Panc1 (cell line): ENCODE results near the gene MGST2. TPM values are rescaled to one million over a fixed set of nuclear protein-coding genes. Genes with fewer than 3 reads are reported as not detected.

Source experiments
- ATAC-seq: fragments of 200-7000 bp; cut with Tn5 transposase; 2 replicates; pipeline ENCODE4 v1.9.1; 2020; ENCODE audit warnings: mild to moderate bottlenecking, moderate library complexity
- BruUV-seq: library from RNA; stranded (reverse); fragments of 400-500 nt; replicated peaks from 2 replicates; lab custom pipeline; 2021; lab: Mats Ljungman, UMichigan
- CTCF ChIA-PET: fragments of 300-600 bp; sonication (Branson Sonifier 250); formaldehyde crosslinking; loops from one replicate; lab custom pipeline; 2022; ENCODE audit warnings: antibody characterized with exemption; lab: Charles Lee
- POLR2A ChIA-PET: fragments of 300-600 bp; sonication (Branson Sonifier 250); formaldehyde crosslinking; loops from one replicate; lab custom pipeline; 2022; ENCODE audit warnings: antibody characterized with exemption; lab: Charles Lee
- DNase-seq: peaks from one replicate; pipeline ENCODE4 v3.0.0-alpha.2; 2010; ENCODE audit warnings: low read depth, low spot score
- H3K27ac ChIP-seq: 2 replicates; pipeline ENCODE4 v1.5.1; 2011; ENCODE audit warnings: mild to moderate bottlenecking, low read length, inconsistent platforms
- H3K27me3 ChIP-seq: fragments of 200-500 bp; sonication (Bioruptor generic); 2 replicates; pipeline ENCODE4 v1.6.0; 2014; ENCODE audit warnings: low read length, inconsistent platforms; ENCODE audit not compliant: control insufficient read depth, insufficient read depth
- H3K36me3 ChIP-seq: fragments of 200-500 bp; sonication (Bioruptor generic); 2 replicates; pipeline ENCODE4 v1.5.1; 2014; ENCODE audit warnings: inconsistent platforms, mild to moderate bottlenecking, low read length, moderate library complexity; ENCODE audit not compliant: control insufficient read depth, insufficient read depth
- H3K4me1 ChIP-seq: 2 replicates; pipeline ENCODE4 v1.5.1; 2011; ENCODE audit warnings: inconsistent platforms, mild to moderate bottlenecking, low read length, moderate library complexity; ENCODE audit not compliant: control insufficient read depth, insufficient read depth
- H3K4me3 ChIP-seq, 2 experiments: 2 replicates each; pipeline ENCODE4 v1.5.1; 2011 to 2012; ENCODE audit warnings: low read depth in 2 of 2, low read length in 2 of 2, mild to moderate bottlenecking in 2 of 2, inconsistent platforms in 1 of 2, moderate library complexity in 1 of 2
- H3K9me3 ChIP-seq: fragments of 200-500 bp; sonication (Bioruptor generic); 2 replicates; pipeline ENCODE4 v1.5.1; 2014; ENCODE audit warnings: low read depth, mild to moderate bottlenecking, inconsistent platforms, low read length, moderate library complexity; ENCODE audit not compliant: control insufficient read depth, insufficient read depth
- CTCF ChIP-seq: fragments of 450-650 bp; IDR thresholded peaks from 2 replicates; pipeline ENCODE4 v1.5.1; 2017; ENCODE audit warnings: mild to moderate bottlenecking
- POLR2AphosphoS5 ChIP-seq: IDR thresholded peaks from 2 replicates; pipeline ENCODE4 v1.6.1; 2012; ENCODE audit warnings: mild to moderate bottlenecking, low read depth, low read length, moderate library complexity
- SIN3A ChIP-seq: IDR thresholded peaks from 2 replicates; pipeline ENCODE4 v1.6.1; 2012; ENCODE audit warnings: low read depth, mild to moderate bottlenecking, low read length, moderate library complexity, borderline replicate concordance; ENCODE audit not compliant: insufficient read depth
- TCF7L2 ChIP-seq: IDR thresholded peaks from 2 replicates; pipeline ENCODE4 v1.6.1; 2011; ENCODE audit warnings: mild to moderate bottlenecking, low read depth, low read length, inconsistent platforms
- in situ Hi-C: cut with HindIII; loops from 2 replicates; pipeline ENCODE4 v1.10.0; 2016; ENCODE audit warnings: low sequenced_read_pairs, low pct_unique_long_range_greater_than_20kb
- intact Hi-C: fragments of 100-400 bp; cut with micrococcal nuclease; formaldehyde crosslinking; loops from one replicate; pipeline ENCODE4 v1.10.0; 2022; ENCODE audit not compliant: unreplicated experiment
- total RNA-seq: library from RNA; stranded (reverse); gene quantifications from one replicate; pipeline ENCODE4 v1.2.1, GENCODE V29; 2021; ENCODE audit not compliant: unreplicated experiment
- TF ChIP-seq, protein P1 (sequence below), 2 experiments: IDR thresholded peaks; 2 replicates each; pipeline ENCODE4 v1.6.1; 2011 to 2012; ENCODE audit warnings: low read depth in 2 of 2, control low read depth in 1 of 2, low read length in 1 of 2, mild to moderate bottlenecking in 1 of 2, moderate library complexity in 1 of 2; ENCODE audit not compliant: insufficient read depth in 1 of 2

Gene MGST2
- total RNA-seq, 1 experiment from 2014 or later, result 17.4 TPM

- H3K4me1 ChIP-seq, result peaks cover 3% of the 10 kb centered on the region; the same call in 1 of the 2 replicates
- H3K9me3 ChIP-seq, result no peaks in the 10 kb centered on the region
- ChIA-PET POLR2A (no interaction called here), CTCF (no interaction called here)
- no peak overlapping the region for H3K27ac ChIP-seq
- in situ Hi-C loops, result no loop called here
- DNase-seq, result no peak
- H3K4me3 ChIP-seq, result no peak overlapping the region
- H3K36me3 ChIP-seq, result no peaks in the 10 kb centered on the region
- no peak for TF ChIP-seq SIN3A
- TF ChIP-seq TCF7L2, result no peak
- TF ChIP-seq, protein P1, sequence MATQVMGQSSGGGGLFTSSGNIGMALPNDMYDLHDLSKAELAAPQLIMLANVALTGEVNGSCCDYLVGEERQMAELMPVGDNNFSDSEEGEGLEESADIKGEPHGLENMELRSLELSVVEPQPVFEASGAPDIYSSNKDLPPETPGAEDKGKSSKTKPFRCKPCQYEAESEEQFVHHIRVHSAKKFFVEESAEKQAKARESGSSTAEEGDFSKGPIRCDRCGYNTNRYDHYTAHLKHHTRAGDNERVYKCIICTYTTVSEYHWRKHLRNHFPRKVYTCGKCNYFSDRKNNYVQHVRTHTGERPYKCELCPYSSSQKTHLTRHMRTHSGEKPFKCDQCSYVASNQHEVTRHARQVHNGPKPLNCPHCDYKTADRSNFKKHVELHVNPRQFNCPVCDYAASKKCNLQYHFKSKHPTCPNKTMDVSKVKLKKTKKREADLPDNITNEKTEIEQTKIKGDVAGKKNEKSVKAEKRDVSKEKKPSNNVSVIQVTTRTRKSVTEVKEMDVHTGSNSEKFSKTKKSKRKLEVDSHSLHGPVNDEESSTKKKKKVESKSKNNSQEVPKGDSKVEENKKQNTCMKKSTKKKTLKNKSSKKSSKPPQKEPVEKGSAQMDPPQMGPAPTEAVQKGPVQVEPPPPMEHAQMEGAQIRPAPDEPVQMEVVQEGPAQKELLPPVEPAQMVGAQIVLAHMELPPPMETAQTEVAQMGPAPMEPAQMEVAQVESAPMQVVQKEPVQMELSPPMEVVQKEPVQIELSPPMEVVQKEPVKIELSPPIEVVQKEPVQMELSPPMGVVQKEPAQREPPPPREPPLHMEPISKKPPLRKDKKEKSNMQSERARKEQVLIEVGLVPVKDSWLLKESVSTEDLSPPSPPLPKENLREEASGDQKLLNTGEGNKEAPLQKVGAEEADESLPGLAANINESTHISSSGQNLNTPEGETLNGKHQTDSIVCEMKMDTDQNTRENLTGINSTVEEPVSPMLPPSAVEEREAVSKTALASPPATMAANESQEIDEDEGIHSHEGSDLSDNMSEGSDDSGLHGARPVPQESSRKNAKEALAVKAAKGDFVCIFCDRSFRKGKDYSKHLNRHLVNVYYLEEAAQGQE (IDR thresholded peaks at IDR 0.05; ENCODE audit: insufficient read depth in 1 of 2, low read depth in 2 of 2, low read length in 1 of 2), result no peak
- no peak for TF ChIP-seq POLR2AphosphoS5
- no peak for TF ChIP-seq CTCF
- no TSS peak for BruUV-seq
- intact Hi-C loops, result no loop called here
- H3K27me3 ChIP-seq, result no peaks in the 10 kb centered on the region
- ATAC-seq, result no peak
Observed at GRCh38 chr4:139660568-139661043, 5.0 kb upstream of the MGST2 start.

DNA sequence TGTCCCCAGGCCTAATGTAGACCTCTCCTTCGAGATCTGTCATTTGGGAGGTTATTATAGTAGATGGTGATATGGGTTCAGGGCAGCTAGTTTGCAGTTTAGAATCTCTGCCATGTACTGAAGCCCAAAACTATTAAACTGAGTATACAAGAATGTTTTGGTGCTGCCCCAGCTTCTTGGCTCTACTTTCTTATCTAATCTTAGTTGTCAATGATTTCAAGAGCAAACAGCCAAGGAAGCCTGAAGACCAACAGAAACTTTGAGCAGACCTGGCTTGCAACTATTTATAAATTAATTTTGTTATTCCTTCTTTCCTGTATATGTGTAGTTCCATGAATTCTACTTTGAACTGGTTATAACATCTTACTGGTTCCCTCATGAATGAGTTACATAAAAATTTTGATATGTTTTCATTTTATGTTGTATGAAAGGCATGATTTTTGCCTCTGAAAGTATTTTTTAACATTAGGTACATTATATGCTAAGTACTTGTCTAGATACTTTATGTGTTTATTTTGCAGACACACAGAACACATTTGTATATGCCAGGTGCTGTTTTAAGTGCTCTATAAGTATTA is 2.0 kb upstream of the MGST2 start:
- TF ChIP-seq SIN3A (no peak), CTCF (no peak), POLR2AphosphoS5 (no peak), TCF7L2 (no peak)
- TF ChIP-seq, protein P1 (IDR thresholded peaks at IDR 0.05; ENCODE audit: insufficient read depth in 1 of 2, low read depth in 2 of 2, low read length in 1 of 2), result no peak

More for the DNA sequence above, 2.0 kb upstream of the MGST2 start:
- no peak for DNase-seq
- Histone ChIP-seq H3K9me3 (no peaks in the 10 kb centered on the region), H3K36me3 (no peaks in the 10 kb centered on the region), H3K4me3 (no peak overlapping the region), H3K27ac (no peak overlapping the region), H3K4me1 (peaks cover 7% of the 10 kb centered on the region), H3K27me3 (no peaks in the 10 kb centered on the region)
- ChIA-PET CTCF (no interaction called here), POLR2A (no interaction called here)
- no peak for ATAC-seq
- in situ Hi-C loops (no loop called here), intact Hi-C loops (no loop called here)
- no TSS peak for BruUV-seq
